Transverse colon (tissue), 4 donors: ENCODE data around the gene PPFIA4. TPM values are rescaled to one million over a fixed set of nuclear protein-coding genes. Genes with fewer than 3 reads are reported as not detected.

Experiments used
- DNase-seq: peaks from one replicate; pipeline ENCODE4 v3.0.0-alpha.2; 2019
- H3K27ac ChIP-seq, 4 donors: fragments of 200-600 bp; sonication (generic); 2 replicates each; pipeline ENCODE4 v1.5.1; 2016 to 2018; ENCODE audit warnings: inconsistent platforms in 4 of 4
- H3K27me3 ChIP-seq: fragments of 200-600 bp; sonication (generic); 2 replicates; pipeline ENCODE4 v1.5.1; 2017; ENCODE audit warnings: inconsistent platforms
- H3K36me3 ChIP-seq, 4 donors: fragments of 200-600 bp; sonication (generic); 2 replicates each; pipeline ENCODE4 v1.5.1; 2017 to 2019; ENCODE audit warnings: inconsistent platforms in 4 of 4
- H3K4me1 ChIP-seq, 4 donors: fragments of 200-600 bp; sonication (generic); 2 replicates each; pipeline ENCODE4 v1.5.1; 2017 to 2020; ENCODE audit warnings: inconsistent platforms in 4 of 4
- H3K4me3 ChIP-seq, 4 donors: fragments of 200-600 bp; sonication (generic); 1 replicate in 1 of 4; 2 replicates in 3 of 4; pipeline versions ENCODE4 v1.5.1 to v1.6.1; 2017 to 2019; ENCODE audit warnings: inconsistent platforms in 4 of 4
- H3K9me3 ChIP-seq, 2 donors: fragments of 200-600 bp; sonication (generic); 2 replicates each; pipeline ENCODE4 v1.5.1; 2017 to 2019; ENCODE audit warnings: inconsistent platforms in 2 of 2
- CTCF ChIP-seq, 5 experiments: fragments of 200-600 bp in 3 of 5; fragments of 450-650 bp in 2 of 5; sonication (generic) in 3 of 5; IDR thresholded peaks; 1 replicate in 2 of 5; 2 replicates in 3 of 5; pipeline ENCODE4 v1.5.1; 2016 to 2017; ENCODE audit warnings: antibody characterized with exemption in 5 of 5, inconsistent platforms in 3 of 5, mild to moderate bottlenecking in 2 of 5, moderate library complexity in 1 of 5
- EP300 ChIP-seq: sonication (generic); formaldehyde crosslinking; IDR thresholded peaks from one replicate; pipeline ENCODE4 v1.6.1; 2017; ENCODE audit warnings: antibody characterized with exemption, low read depth
- POLR2A ChIP-seq: fragments of 450-650 bp; IDR thresholded peaks from one replicate; pipeline ENCODE4 v1.6.1; 2016; ENCODE audit warnings: antibody characterized with exemption, mild to moderate bottlenecking, moderate library complexity
- POLR2AphosphoS5 ChIP-seq, 3 donors: sonication (generic); formaldehyde crosslinking; IDR thresholded peaks; one replicate each; pipeline ENCODE4 v1.6.1; 2016; ENCODE audit warnings: antibody characterized with exemption in 3 of 3
- WGBS, 2 donors: methylation state at CpG; one replicate each; pipeline ENCODE4 v1.1.5; 2018; ENCODE audit warnings: low coverage in 1 of 2; 5-methylcytosine and 5-hydroxymethylcytosine counted together
- in situ Hi-C, 4 donors: fragments of 200-750 bp; cut with MboI; loops; one replicate each; pipeline versions ENCODE4 v1.15.0 to v1.15.1; 2017; ENCODE audit warnings: low sequenced_read_pairs in 3 of 4, low pct_ligation_motif_present in 1 of 4, low pct_unique_long_range_greater_than_20kb in 1 of 4
- intact Hi-C: fragments of 100-400 bp; cut with DNase I; formaldehyde crosslinking; loops from one replicate; pipeline ENCODE4 v1.15.1; 2023; ENCODE audit warnings: low total_unique reads
- total RNA-seq, 4 donors: library from RNA; depleted of rRNA; stranded (reverse); fragments of >200 nt; gene quantifications; one replicate each; pipeline ENCODE4 v1.1.0, GENCODE V29; 2016

Gene PPFIA4
- total RNA-seq, 4 donors from 2014 or later, result 0.41 to 1.1 (median 0.48) TPM; not detected in 1

DNA sequence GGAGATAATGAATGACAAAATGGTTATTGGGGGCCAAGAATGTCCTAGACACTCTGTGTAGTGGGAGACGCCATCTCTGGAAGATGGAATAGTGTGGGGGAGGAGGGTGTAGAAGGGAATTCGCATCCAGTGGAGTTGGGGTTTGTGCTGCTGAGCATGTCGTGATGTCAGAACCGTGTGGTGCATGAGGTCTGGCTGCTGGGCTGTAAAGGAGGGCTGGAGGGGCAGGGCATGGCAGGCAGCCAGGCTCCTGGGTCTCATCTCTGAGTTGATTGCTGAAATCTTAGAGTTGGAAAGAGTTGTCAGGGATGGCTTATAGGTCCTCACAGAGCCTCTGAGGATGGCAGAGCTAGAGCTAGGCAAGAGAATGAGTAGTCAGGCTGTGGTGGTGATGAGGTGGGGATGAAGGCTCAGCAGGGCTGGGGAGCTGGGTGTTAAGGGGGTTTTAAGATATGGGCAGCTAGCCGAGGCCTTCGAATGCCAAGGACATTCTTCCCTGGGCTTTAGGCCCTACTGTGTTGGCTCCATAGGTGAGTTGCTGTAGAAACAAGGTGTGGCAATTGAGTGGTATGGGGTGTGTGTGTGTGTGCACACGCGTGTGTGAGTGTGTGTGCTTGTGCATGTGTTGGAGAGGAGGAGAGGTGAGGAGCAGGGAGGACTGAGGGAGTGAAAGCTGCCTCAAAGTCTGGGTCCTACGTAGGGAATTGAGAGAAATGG, 1.9 kb downstream of the PPFIA4 start:
- Histone ChIP-seq H3K27me3 (peaks cover 13% of the 10 kb centered on the region), H3K4me1 (peaks cover 7 to 22% (median 9%) of the 10 kb centered on the region in 4 donors), H3K36me3 (peaks cover 0 to 14% (median 5%) of the 10 kb centered on the region in 4 donors), H3K4me3 (no peak overlapping the region), H3K9me3 (no peaks in the 10 kb centered on the region), H3K27ac (no peak overlapping the region)
- WGBS, 2 donors, result 80 to 84% methylated on average over 1 to 9 of the region's 9 CpGs
- in situ Hi-C loops (no loop called here), intact Hi-C loops (no loop called here)
- TF ChIP-seq POLR2A (no peak), CTCF (IDR thresholded peaks at IDR 0.05) (no peak), POLR2AphosphoS5 (IDR thresholded peaks at IDR 0.05) (no peak), EP300 (no peak)
- DNase-seq, result no peak

DNA sequence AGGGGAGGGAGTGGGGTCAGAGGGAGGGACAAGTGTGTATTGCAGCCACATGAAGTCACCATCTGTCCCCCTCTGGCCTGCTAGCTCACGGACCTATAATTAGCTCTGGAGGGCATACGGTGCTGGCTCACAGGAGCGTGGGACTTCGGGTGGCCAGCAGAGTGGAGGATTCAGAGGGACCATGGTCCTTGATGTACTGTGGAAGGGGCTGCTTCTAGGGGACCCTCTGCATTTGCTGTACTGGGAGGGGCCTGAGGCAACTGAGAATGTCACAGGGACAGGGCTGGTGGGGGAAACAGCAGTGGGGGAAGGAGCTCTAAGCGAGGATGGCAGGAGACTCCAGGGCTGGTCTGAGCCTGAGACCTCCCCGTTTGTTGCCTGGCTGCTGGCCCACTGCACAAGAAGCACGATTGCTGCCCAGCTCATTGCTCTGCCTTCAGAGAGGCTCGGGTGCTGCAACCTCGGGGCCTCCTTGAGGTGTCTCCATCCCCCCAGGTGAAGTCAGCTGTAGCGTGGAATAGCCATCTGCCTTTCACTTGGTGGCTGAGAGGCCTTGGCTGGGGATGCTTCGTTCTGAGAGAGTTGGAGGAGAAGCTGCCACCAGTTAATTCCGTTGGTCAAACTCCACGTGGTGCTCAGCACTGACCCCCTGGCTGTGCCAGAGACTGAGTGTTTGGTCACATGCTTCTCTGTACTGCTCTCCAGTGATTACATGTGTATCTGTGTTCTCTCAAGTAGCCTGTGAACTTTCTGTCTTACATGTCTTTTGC, 2.7 kb downstream of the PPFIA4 start:
- in situ Hi-C loops (no loop called here), intact Hi-C loops (no loop called here)
- 69 to 70% methylated on average over 6 to 13 of the region's 13 CpGs for WGBS, 2 donors
- Histone ChIP-seq H3K36me3 (peaks cover 0 to 8% (median 1%) of the 10 kb centered on the region in 4 donors), H3K9me3 (no peaks in the 10 kb centered on the region), H3K4me3 (no peak overlapping the region), H3K27me3 (peaks cover 13% of the 10 kb centered on the region), H3K27ac (no peak overlapping the region), H3K4me1 (peaks cover 7 to 22% (median 9%) of the 10 kb centered on the region in 4 donors)
- no peak for DNase-seq
- TF ChIP-seq POLR2AphosphoS5 (IDR thresholded peaks at IDR 0.05) (no peak), POLR2A (no peak), EP300 (no peak), CTCF (IDR thresholded peaks at IDR 0.05) (no peak)

GRCh38 chr1:203031467-203031866, 5.2 kb downstream of the PPFIA4 start:
- H3K36me3 ChIP-seq, result no peaks in the 10 kb centered on the region
- no peak for DNase-seq
- WGBS, 2 donors, result 62 to 80% methylated on average over 6 of the region's 6 CpGs
- H3K27me3 ChIP-seq, result peaks cover 13% of the 10 kb centered on the region
- no peak overlapping the region for H3K27ac ChIP-seq
- H3K9me3 ChIP-seq, result no peaks in the 10 kb centered on the region
- in situ Hi-C loops, result loop anchor here in 3 of 4 donors (10.0 kb wide), 2 partner anchors 183 to 193 kb away; partner anchors contain the start of gene CHIT1 (in 1 of the 3)
- H3K4me3 ChIP-seq, result no peak overlapping the region
- intact Hi-C loops, result no loop called here
- no peak for TF ChIP-seq POLR2AphosphoS5 (IDR thresholded peaks at IDR 0.05)
- TF ChIP-seq CTCF (IDR thresholded peaks at IDR 0.05), result peak in 1 of 5 experiments; percentile 27
- peaks cover 6 to 15% (median 8%) of the 10 kb centered on the region in 4 donors for H3K4me1 ChIP-seq

DNA sequence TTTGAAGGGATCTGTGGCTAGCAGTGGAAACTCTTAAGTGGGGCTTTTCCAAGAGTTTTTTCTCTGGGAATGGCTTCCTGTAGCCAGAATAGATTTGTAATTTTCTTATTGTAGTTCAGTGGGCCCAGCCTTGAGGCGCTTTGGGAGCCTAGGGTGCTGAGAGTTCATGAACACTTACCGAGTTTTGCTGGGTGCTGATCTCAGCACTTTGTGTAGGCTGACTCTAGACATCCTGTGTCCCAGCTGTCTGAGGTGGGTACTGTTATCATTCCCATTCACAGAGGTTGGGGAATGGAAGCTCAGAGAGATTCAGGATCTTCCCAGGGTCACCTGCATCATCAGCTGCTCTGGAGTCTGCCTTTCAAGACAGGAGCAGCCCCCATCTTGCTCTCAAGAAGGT, 7.0 kb downstream of the PPFIA4 start:
- no peaks in the 10 kb centered on the region for H3K9me3 ChIP-seq
- in situ Hi-C loops (loop anchor here in 3 of 4 donors (10.0 kb wide), 2 partner anchors 182 to 192 kb away; partner anchors contain the start of gene CHIT1 (in 1 of the 3)), intact Hi-C loops (no loop called here)
- TF ChIP-seq CTCF (IDR thresholded peaks at IDR 0.05) (no peak), EP300 (no peak), POLR2AphosphoS5 (IDR thresholded peaks at IDR 0.05) (no peak), POLR2A (no peak)
- no peak overlapping the region for H3K4me3 ChIP-seq
- no peaks in the 10 kb centered on the region for H3K27me3 ChIP-seq
- DNase-seq, result no peak
- WGBS, 2 donors, result 91% methylated on average over 2 of the region's 2 CpGs; no CpG with 5 or more reads in 1 of the 2 donors
- H3K27ac ChIP-seq, result no peak overlapping the region
- no peaks in the 10 kb centered on the region for H3K36me3 ChIP-seq
- H3K4me1 ChIP-seq, result peaks cover 0 to 3% (median 0%) of the 10 kb centered on the region in 4 donors
